Amygdala (tissue), 56 donors: ENCODE data around the gene TMEM236.

ENCODE experiments used
- DNase-seq, 56 donors: peaks; one replicate each; lab custom pipeline; 2025; lab: John Stamatoyannopoulos, UW

The TMEM236 gene

GRCh38 chr10:17814973-17815372 is 63.0 kb downstream of the TMEM236 start:
- DNase-seq = no peak

GRCh38 chr10:17816199-17816598 is 64.2 kb downstream of the TMEM236 start:
- DNase-seq = peak in 1 of 56 donors; percentile 14

GRCh38 chr10:17817316-17817715 is 65.3 kb downstream of the TMEM236 start:
- DNase-seq = no peak

- no peak for DNase-seq
Measured at GRCh38 chr10:17817790-17818189, 65.8 kb downstream of the TMEM236 start.

GRCh38 chr10:17819836-17820235 is 67.8 kb downstream of the TMEM236 start:
- no peak for DNase-seq

GRCh38 chr10:17820943-17821342 is 68.9 kb downstream of the TMEM236 start:
- no peak for DNase-seq

GRCh38 chr10:17821893-17822292 is 69.9 kb downstream of the TMEM236 start:
- no peak for DNase-seq

- DNase-seq = no peak
Measured at GRCh38 chr10:17831341-17831740, 79.3 kb downstream of the TMEM236 start.

- no peak for DNase-seq
Measured at GRCh38 chr10:17831896-17832295, 79.9 kb downstream of the TMEM236 start.

GRCh38 chr10:17833656-17834055 is 81.7 kb downstream of the TMEM236 start:
- DNase-seq = no peak

- no peak for DNase-seq
Measured at GRCh38 chr10:17835688-17836087, 83.7 kb downstream of the TMEM236 start.

GRCh38 chr10:17836942-17837341 is 84.9 kb downstream of the TMEM236 start:
- peak in 2 of 56 donors; percentile 4 to 22 for DNase-seq

- DNase-seq = no peak
Measured at GRCh38 chr10:17838080-17838648, 86.2 kb downstream of the TMEM236 start.

- DNase-seq = no peak
Measured at GRCh38 chr10:17841050-17841449, 89.0 kb downstream of the TMEM236 start.

- DNase-seq = no peak
Measured at GRCh38 chr10:17842641-17843040, 90.6 kb downstream of the TMEM236 start.

GRCh38 chr10:17847585-17848296 is 95.7 kb downstream of the TMEM236 start:
- peak in 1 of 56 donors; percentile 7 for DNase-seq

GRCh38 chr10:17848646-17849045 is 96.6 kb downstream of the TMEM236 start:
- DNase-seq = no peak
